Measurements from ENCODE around the gene KIR3DL2. TPM values are rescaled to one million over a fixed set of nuclear protein-coding genes. Genes with fewer than 3 reads are reported as not detected.

KIR3DL2 gene
- total RNA-seq, 1 donor from 2014 or later: not detected

DNA sequence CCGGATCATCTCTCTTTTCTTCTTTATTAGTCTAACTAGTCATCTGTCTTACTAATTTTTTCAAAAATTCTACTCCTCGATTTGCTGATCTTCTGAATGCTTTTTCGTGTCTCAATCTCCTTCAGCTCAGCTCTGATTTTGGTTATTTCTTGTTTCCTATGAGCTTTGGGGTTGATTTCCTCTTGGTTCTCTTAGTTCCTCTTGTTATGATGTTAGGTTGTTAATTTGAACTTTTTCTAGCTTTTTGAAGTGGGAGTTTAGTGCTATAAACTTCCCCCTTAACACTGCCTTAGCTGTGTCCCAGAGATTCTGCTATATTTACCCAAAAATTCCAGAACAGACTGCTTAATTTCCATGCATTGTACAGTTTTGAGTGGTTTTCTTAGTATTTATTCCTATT lies 27.2 kb downstream of the KIR3DL2 start:
- H3K9me3 Mint-ChIP-seq: peaks cover 2% of the 10 kb centered on the region
- Histone ChIP-seq H3K9me3 (ENCODE audit: low read depth) (no peaks in the 10 kb centered on the region), H2AFZ (replicated peaks) (no peak overlapping the region), H3K36me3 (no peaks in the 10 kb centered on the region), H3K27ac (no peak overlapping the region), H3K9ac (no peak overlapping the region), H3K4me1 (no peaks in the 10 kb centered on the region), H3K79me2 (ENCODE audit: low read depth) (no peaks in the 10 kb centered on the region), H3K4me2 (no peak overlapping the region), H3K4me3 (no peak overlapping the region), H4K20me1 (ENCODE audit: low read depth) (no peaks in the 10 kb centered on the region), H3F3A (ENCODE audit: low read depth) (no peaks in the 10 kb centered on the region), H3K27me3 (peaks cover 16% of the 10 kb centered on the region)
- no peak overlapping the region for H3K27ac Mint-ChIP-seq
- H3K4me3 Mint-ChIP-seq: no peak overlapping the region
- DNase-seq (ENCODE audit: low spot score): no peak
- no peaks in the 10 kb centered on the region for H3K4me1 Mint-ChIP-seq
- no peak for TF ChIP-seq EZH2phosphoT487 (IDR thresholded peaks at IDR 0.05)
- TF ChIP-seq CTCF (IDR thresholded peaks at IDR 0.05): no peak
- no peak for TF ChIP-seq EZH2 (IDR thresholded peaks at IDR 0.05)
- no peaks in the 10 kb centered on the region for H3K36me3 Mint-ChIP-seq
- peaks cover 18% of the 10 kb centered on the region for H3K27me3 Mint-ChIP-seq (ENCODE audit: insufficient read depth, low read depth)

GRCh38 chr19:54881884-54882283 lies 31.6 kb downstream of the KIR3DL2 start:
- Histone ChIP-seq H3K4me1 (no peaks in the 10 kb centered on the region), H3K27ac (no peak overlapping the region), H3K27me3 (peaks cover 16% of the 10 kb centered on the region), H3K4me3 (no peak overlapping the region), H3K36me3 (no peaks in the 10 kb centered on the region), H3K79me2 (ENCODE audit: low read depth) (no peaks in the 10 kb centered on the region), H3K4me2 (no peak overlapping the region), H3K9me3 (ENCODE audit: low read depth) (no peaks in the 10 kb centered on the region), H3K9ac (no peak overlapping the region), H2AFZ (replicated peaks) (no peak overlapping the region), H3F3A (ENCODE audit: low read depth) (no peaks in the 10 kb centered on the region), H4K20me1 (ENCODE audit: low read depth) (no peaks in the 10 kb centered on the region)
- H3K4me1 Mint-ChIP-seq: no peaks in the 10 kb centered on the region
- peaks cover 17% of the 10 kb centered on the region for H3K27me3 Mint-ChIP-seq (ENCODE audit: insufficient read depth, low read depth)
- H3K9me3 Mint-ChIP-seq: peaks cover 10% of the 10 kb centered on the region
- no peak overlapping the region for H3K4me3 Mint-ChIP-seq
- no peak for DNase-seq (ENCODE audit: low spot score)
- no peaks in the 10 kb centered on the region for H3K36me3 Mint-ChIP-seq
- TF ChIP-seq CTCF (IDR thresholded peaks at IDR 0.05): no peak
- no peak for TF ChIP-seq EZH2 (IDR thresholded peaks at IDR 0.05)
- no peak for TF ChIP-seq EZH2phosphoT487 (IDR thresholded peaks at IDR 0.05)
- no peak overlapping the region for H3K27ac Mint-ChIP-seq

DNA sequence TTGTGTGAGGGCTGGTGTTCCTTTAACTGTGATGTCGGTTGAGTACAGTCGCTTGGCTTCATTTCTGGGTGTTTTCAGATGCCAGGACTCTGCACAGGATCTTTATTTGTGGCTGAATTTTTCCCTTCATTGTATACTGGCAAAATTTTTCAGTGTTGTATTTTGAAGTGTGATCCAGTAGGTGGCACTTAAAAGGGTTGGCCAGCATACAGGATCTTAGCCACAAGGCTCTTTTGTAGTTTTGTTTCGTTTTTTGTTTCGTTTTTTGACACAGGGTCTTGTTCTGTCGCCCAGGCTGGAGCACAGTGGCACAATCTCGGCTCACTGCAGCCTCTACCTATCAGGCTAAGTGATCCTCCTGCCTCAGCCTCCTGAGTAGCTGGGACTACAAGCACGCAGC lies 32.5 kb downstream of the KIR3DL2 start:
- Mint-ChIP-seq H3K27me3 (ENCODE audit: insufficient read depth, low read depth) (peaks cover 17% of the 10 kb centered on the region), H3K4me1 (no peaks in the 10 kb centered on the region), H3K9me3 (peaks cover 10% of the 10 kb centered on the region), H3K4me3 (no peak overlapping the region), H3K27ac (no peak overlapping the region), H3K36me3 (no peaks in the 10 kb centered on the region)
- Histone ChIP-seq H3K4me3 (no peak overlapping the region), H3K4me2 (no peak overlapping the region), H2AFZ (replicated peaks) (no peak overlapping the region), H3K79me2 (ENCODE audit: low read depth) (no peaks in the 10 kb centered on the region), H3K36me3 (no peaks in the 10 kb centered on the region), H3K9ac (no peak overlapping the region), H3K4me1 (no peaks in the 10 kb centered on the region), H3K27ac (no peak overlapping the region), H3F3A (ENCODE audit: low read depth) (no peaks in the 10 kb centered on the region), H3K9me3 (ENCODE audit: low read depth) (no peaks in the 10 kb centered on the region), H4K20me1 (ENCODE audit: low read depth) (no peaks in the 10 kb centered on the region), H3K27me3 (peaks cover 16% of the 10 kb centered on the region)
- peak; percentile 12 for TF ChIP-seq CTCF (IDR thresholded peaks at IDR 0.05)
- TF ChIP-seq EZH2 (IDR thresholded peaks at IDR 0.05): no peak
- TF ChIP-seq EZH2phosphoT487 (IDR thresholded peaks at IDR 0.05): no peak
- DNase-seq (ENCODE audit: low spot score): no peak

Measured in neural progenitor cell (in vitro differentiated cells).